Hepatocyte (in vitro differentiated cells): ENCODE data around the gene AOPEP.

Source experiments
- CTCF ChIP-seq: fragments of 200-600 bp; sonication (generic); IDR thresholded peaks from 2 replicates; pipeline ENCODE4 v1.5.1; 2016; ENCODE audit warnings: antibody characterized with exemption, mild to moderate bottlenecking; ENCODE audit not compliant: poor library complexity
- EZH2 ChIP-seq: fragments of 200-600 bp; sonication (generic); IDR thresholded peaks from 2 replicates; pipeline ENCODE4 v1.6.1; 2016; ENCODE audit warnings: antibody characterized with exemption, mild to moderate bottlenecking, borderline replicate concordance

GRCh38 chr9:94928691-94929368 lies 202.3 kb downstream of the AOPEP start:
- no peak for TF ChIP-seq CTCF
- TF ChIP-seq EZH2 = no peak
